GM12878 (cell line): ENCODE data around the gene CDCA5. TPM values are rescaled to one million over a fixed set of nuclear protein-coding genes. Genes with fewer than 3 reads are reported as not detected.

Source experiments
- E4F1 ChIP-seq: fragments of 450-650 bp; IDR thresholded peaks from 2 replicates; pipeline ENCODE4 v1.6.1; 2018; ENCODE audit warnings: borderline replicate concordance, mild to moderate bottlenecking; ENCODE audit not compliant: partially characterized antibody
- MEF2B ChIP-seq: fragments of 450-650 bp; IDR thresholded peaks from 2 replicates; pipeline ENCODE4 v1.6.1; 2018; ENCODE audit warnings: mild to moderate bottlenecking, moderate library complexity; ENCODE audit not compliant: partially characterized antibody, poor library complexity, severe bottlenecking
- SPI1 ChIP-seq: IDR thresholded peaks from 2 replicates; pipeline ENCODE4 v1.6.1; 2011; ENCODE audit warnings: low read depth, mild to moderate bottlenecking, low read length, moderate library complexity, borderline replicate concordance; ENCODE audit not compliant: insufficient read depth
- TCF3 ChIP-seq: IDR thresholded peaks from 2 replicates; pipeline ENCODE4 v1.6.1; 2012; ENCODE audit warnings: low read depth, mild to moderate bottlenecking, low read length, borderline replicate concordance; ENCODE audit not compliant: insufficient read depth
- USF2 ChIP-seq: IDR thresholded peaks from 2 replicates; pipeline ENCODE4 v1.6.1; 2011; ENCODE audit warnings: low read depth, low read length, improper control_type of control experiment, borderline replicate concordance
- ZNF592 ChIP-seq: fragments of 450-650 bp; IDR thresholded peaks from 2 replicates; pipeline ENCODE4 v1.6.1; 2017; ENCODE audit warnings: mild to moderate bottlenecking, moderate library complexity
- ZNF687 ChIP-seq: fragments of 450-650 bp; IDR thresholded peaks from 2 replicates; pipeline ENCODE4 v1.6.1; 2017; ENCODE audit warnings: mild to moderate bottlenecking, moderate library complexity
- polyA plus RNA-seq, 11 experiments: library from polyadenylated mRNA; depleted of rRNA in 4 of 11; unstranded in 6 of 11; stranded (reverse) in 5 of 11; fragments of >200 nt; fragmentation: Nextera tagmentation in 4 of 11; fragmentation: Illumina TruSeq in 1 of 11; extraction: Ambion mirVana in 4 of 11; extraction: Trizol in 1 of 11; gene quantifications; 1 replicate in 1 of 11; 2 replicates in 10 of 11; pipeline versions ENCODE4 v1.2.1 to v1.2.3, GENCODE V29; 2011 to 2016; ENCODE audit warnings: inconsistent platforms in 2 of 11, missing spikeins in 2 of 11, low read depth in 1 of 11
- total RNA-seq, 4 experiments: library from RNA; depleted of rRNA in 3 of 4; stranded (reverse); fragments of >200 nt in 3 of 4; fragmentation: Illumina TruSeq in 1 of 4; extraction: Trizol in 1 of 4; gene quantifications; 2 replicates each; pipeline versions ENCODE4 v1.2.1 to v1.2.3, GENCODE V29; 2013 to 2021

The CDCA5 gene
- total and polyA plus RNA-seq, 10 of the 15 experiments (the other 5 are each of a cell fraction or from before 2014, with no cell fraction given) = 21.2 to 107 (median 64.9) TPM

- 0 out of 2 replicates have a peak, but pooled peaks have one; percentile 47 for TF ChIP-seq ZNF687
- TF ChIP-seq E4F1 = no peak
- no peak for TF ChIP-seq SPI1
- TF ChIP-seq MEF2B = no peak
- no peak for TF ChIP-seq ZNF592
- TF ChIP-seq TCF3 = no peak
- TF ChIP-seq USF2 = no peak
- TF ChIP-seq, all 136 proteins: peak for 9
Observed at GRCh38 chr11:65071907-65072630, 11.8 kb downstream of the CDCA5 start (continued).
